ENCODE measurements around the gene TUBA3E. TPM values are rescaled to one million over a fixed set of nuclear protein-coding genes. Genes with fewer than 3 reads are reported as not detected.
"Not testable (repeated sequence)": the region's sequence is repeated elsewhere in the genome, so short reads cannot be mapped to it uniquely, and the experiment has no call there.

Gene TUBA3E
- total RNA-seq, 2 donors from 2014 or later: not detected

GRCh38 chr2:130196052-130196451 lies 2.2 kb downstream of the TUBA3E start:
- not testable (repeated sequence) for H3K27ac ChIP-seq; ATAC-seq (ENCODE audit: insufficient number of reproducible peaks, low FRiP score, low read depth); H3K4me1 ChIP-seq (ENCODE audit: control insufficient read depth in 1 of 2, low read depth in 2 of 2); H3K27me3 ChIP-seq (replicated peaks; ENCODE audit: insufficient read depth); H3K9me3 ChIP-seq; H3K4me3 ChIP-seq; H3K36me3 ChIP-seq; DNase-seq (ENCODE audit: low spot score)

GRCh38 chr2:130195089-130195635 lies 3.1 kb downstream of the TUBA3E start:
- not testable (repeated sequence) for DNase-seq (ENCODE audit: low spot score); H3K27ac ChIP-seq; H3K4me3 ChIP-seq; H3K27me3 ChIP-seq (replicated peaks; ENCODE audit: insufficient read depth); H3K9me3 ChIP-seq; H3K36me3 ChIP-seq; H3K4me1 ChIP-seq (ENCODE audit: control insufficient read depth in 1 of 2, low read depth in 2 of 2); ATAC-seq (ENCODE audit: insufficient number of reproducible peaks, low FRiP score, low read depth)

DNA sequence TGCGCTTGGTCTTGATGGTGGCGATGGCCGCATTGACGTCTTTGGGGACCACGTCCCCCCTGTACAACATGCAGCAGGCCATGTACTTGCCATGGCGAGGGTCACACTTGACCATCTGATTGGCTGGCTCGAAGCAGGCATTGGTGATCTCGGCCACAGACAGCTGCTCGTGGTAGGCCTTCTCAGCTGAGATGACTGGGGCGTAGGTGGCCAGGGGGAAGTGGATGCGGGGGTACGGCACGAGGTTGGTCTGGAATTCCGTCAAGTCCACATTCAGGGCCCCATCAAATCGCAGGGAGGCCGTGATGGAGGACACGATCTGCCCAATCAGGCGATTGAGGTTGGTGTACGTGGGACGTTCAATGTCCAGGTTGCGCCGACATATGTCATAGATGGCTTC lies 4.4 kb downstream of the TUBA3E start:
- not testable (repeated sequence) for H3K4me1 ChIP-seq (ENCODE audit: control insufficient read depth in 1 of 2, low read depth in 2 of 2); H3K9me3 ChIP-seq; H3K4me3 ChIP-seq; DNase-seq (ENCODE audit: low spot score); H3K27ac ChIP-seq; H3K36me3 ChIP-seq; ATAC-seq (ENCODE audit: insufficient number of reproducible peaks, low FRiP score, low read depth); H3K27me3 ChIP-seq (replicated peaks; ENCODE audit: insufficient read depth)

DNA sequence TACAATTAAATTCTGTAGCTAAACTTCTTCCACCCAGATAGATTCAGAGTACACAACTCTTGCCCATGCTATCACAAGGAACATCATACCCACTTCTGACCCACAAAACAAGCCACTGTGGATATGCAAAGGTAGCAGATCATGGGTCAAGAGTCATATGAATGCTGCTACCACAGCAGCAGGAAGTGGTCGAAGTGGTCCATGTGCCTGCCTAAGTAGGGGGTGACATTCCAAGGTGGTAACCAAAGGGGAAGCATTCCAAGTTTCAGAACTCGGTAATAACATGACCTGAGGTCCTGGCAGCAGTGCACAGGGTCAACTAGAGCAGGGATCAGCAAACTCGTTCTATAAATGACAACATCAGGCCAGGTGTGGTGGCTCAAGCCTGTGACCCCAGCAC lies 5.8 kb downstream of the TUBA3E start:
- not testable (repeated sequence) for ATAC-seq (ENCODE audit: insufficient number of reproducible peaks, low FRiP score, low read depth); H3K27me3 ChIP-seq (replicated peaks; ENCODE audit: insufficient read depth); H3K9me3 ChIP-seq; H3K27ac ChIP-seq; H3K36me3 ChIP-seq; H3K4me1 ChIP-seq (ENCODE audit: control insufficient read depth in 1 of 2, low read depth in 2 of 2); DNase-seq (ENCODE audit: low spot score); H3K4me3 ChIP-seq

GRCh38 chr2:130191319-130191718 lies 6.9 kb downstream of the TUBA3E start:
- H3K4me3 ChIP-seq; H3K27ac ChIP-seq; H3K27me3 ChIP-seq (replicated peaks; ENCODE audit: insufficient read depth); DNase-seq (ENCODE audit: low spot score); H3K36me3 ChIP-seq; H3K9me3 ChIP-seq; ATAC-seq (ENCODE audit: insufficient number of reproducible peaks, low FRiP score, low read depth); H3K4me1 ChIP-seq (ENCODE audit: control insufficient read depth in 1 of 2, low read depth in 2 of 2): not testable (repeated sequence)

GRCh38 chr2:130190237-130190636 lies 8.0 kb downstream of the TUBA3E start:
- Histone ChIP-seq H3K9me3 (no peaks in the 10 kb centered on the region), H3K27me3 (replicated peaks; ENCODE audit: insufficient read depth) (no peaks in the 10 kb centered on the region), H3K27ac (no peak overlapping the region), H3K4me3 (no peak overlapping the region), H3K4me1 (ENCODE audit: control insufficient read depth in 1 of 2, low read depth in 2 of 2) (no peaks in the 10 kb centered on the region), H3K36me3 (no peaks in the 10 kb centered on the region)
- ATAC-seq (ENCODE audit: insufficient number of reproducible peaks, low FRiP score, low read depth) (no peak), DNase-seq (ENCODE audit: low spot score) (no peak)
- TF ChIP-seq, protein P1, sequence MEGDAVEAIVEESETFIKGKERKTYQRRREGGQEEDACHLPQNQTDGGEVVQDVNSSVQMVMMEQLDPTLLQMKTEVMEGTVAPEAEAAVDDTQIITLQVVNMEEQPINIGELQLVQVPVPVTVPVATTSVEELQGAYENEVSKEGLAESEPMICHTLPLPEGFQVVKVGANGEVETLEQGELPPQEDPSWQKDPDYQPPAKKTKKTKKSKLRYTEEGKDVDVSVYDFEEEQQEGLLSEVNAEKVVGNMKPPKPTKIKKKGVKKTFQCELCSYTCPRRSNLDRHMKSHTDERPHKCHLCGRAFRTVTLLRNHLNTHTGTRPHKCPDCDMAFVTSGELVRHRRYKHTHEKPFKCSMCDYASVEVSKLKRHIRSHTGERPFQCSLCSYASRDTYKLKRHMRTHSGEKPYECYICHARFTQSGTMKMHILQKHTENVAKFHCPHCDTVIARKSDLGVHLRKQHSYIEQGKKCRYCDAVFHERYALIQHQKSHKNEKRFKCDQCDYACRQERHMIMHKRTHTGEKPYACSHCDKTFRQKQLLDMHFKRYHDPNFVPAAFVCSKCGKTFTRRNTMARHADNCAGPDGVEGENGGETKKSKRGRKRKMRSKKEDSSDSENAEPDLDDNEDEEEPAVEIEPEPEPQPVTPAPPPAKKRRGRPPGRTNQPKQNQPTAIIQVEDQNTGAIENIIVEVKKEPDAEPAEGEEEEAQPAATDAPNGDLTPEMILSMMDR (IDR thresholded peaks at IDR 0.05): no peak

GRCh38 chr2:130188958-130189357 lies 9.3 kb downstream of the TUBA3E start:
- not testable (repeated sequence) for H3K27me3 ChIP-seq (replicated peaks; ENCODE audit: insufficient read depth); H3K4me3 ChIP-seq; ATAC-seq (ENCODE audit: insufficient number of reproducible peaks, low FRiP score, low read depth); H3K27ac ChIP-seq; H3K36me3 ChIP-seq; H3K9me3 ChIP-seq; DNase-seq (ENCODE audit: low spot score); H3K4me1 ChIP-seq (ENCODE audit: control insufficient read depth in 1 of 2, low read depth in 2 of 2)

DNA sequence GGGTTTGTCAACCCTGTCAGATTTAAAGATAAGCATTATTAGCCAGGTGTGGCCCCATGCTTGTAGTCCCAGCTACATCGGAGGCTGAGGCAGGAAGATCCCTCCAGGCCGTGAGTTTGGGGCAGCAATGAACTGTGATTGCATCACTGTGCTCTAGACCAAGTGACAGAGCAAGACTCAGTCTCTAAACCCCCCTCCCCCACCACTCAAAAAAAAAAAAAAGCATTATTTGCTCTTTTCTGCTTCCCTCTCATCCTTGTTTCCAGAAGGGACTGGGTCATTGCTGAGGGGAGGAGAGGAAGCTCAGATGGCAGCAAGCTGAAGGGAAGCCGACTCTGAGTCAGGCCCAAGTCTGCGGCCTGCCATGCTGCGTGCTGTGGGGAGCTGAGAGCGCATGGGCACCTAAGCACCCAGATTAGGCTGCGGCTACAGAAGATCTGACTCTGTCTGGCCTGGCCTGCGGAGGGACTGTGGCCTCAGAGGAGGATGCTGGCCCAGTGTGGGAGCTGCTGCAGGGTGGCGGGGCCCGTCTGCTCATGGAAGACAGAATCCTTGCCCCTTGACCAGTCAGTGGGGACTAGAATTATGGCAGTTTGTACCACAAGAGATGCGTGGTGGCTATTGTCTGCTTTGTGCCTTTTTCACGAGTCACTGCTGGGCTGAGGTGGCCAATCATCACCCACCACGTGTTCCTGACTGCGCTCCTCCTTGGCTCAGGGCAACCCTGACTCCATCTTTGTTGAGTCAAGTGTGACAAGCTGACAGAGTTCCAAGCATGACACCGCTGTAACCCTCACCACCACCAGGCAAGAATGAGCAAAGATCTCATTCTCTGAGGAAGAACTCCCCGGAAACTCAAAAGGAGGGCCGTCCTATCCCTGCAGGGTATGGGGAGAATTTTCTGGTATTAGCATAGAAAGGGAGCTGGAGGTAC lies 10.1 kb downstream of the TUBA3E start:
- not testable (repeated sequence) for ATAC-seq (ENCODE audit: insufficient number of reproducible peaks, low FRiP score, low read depth); H3K4me3 ChIP-seq; H3K4me1 ChIP-seq (ENCODE audit: control insufficient read depth in 1 of 2, low read depth in 2 of 2); H3K27ac ChIP-seq; H3K9me3 ChIP-seq; H3K36me3 ChIP-seq; H3K27me3 ChIP-seq (replicated peaks; ENCODE audit: insufficient read depth); DNase-seq (ENCODE audit: low spot score)
